CD14-positive monocyte (primary cell): Measurements from ENCODE around the gene CSNK1D. TPM values are rescaled to one million over a fixed set of nuclear protein-coding genes. Genes with fewer than 3 reads are reported as not detected.

Experiments
- DNase-seq, 3 donors: peaks; one replicate each; pipeline ENCODE4 v3.0.0-alpha.2; 2011 to 2022
- H2AFZ ChIP-seq: 2 replicates; pipeline ENCODE4 v1.6.0; 2012; ENCODE audit warnings: mild to moderate bottlenecking, low read depth, low read length, inconsistent platforms; ENCODE audit not compliant: insufficient read depth, poor library complexity, severe bottlenecking
- H3K27ac ChIP-seq, 2 donors: 1 replicate in 1 of 2; 2 replicates in 1 of 2; pipeline ENCODE4 v1.5.1; 2012 to 2013; ENCODE audit warnings: low read length in 2 of 2, control low read depth in 1 of 2, inconsistent platforms in 1 of 2, low read depth in 1 of 2, mild to moderate bottlenecking in 1 of 2
- H3K27me3 ChIP-seq, 2 donors: one replicate each; pipeline versions ENCODE4 v1.6.0 to v1.6.1; 2011 to 2013; ENCODE audit warnings: low read length in 2 of 2; ENCODE audit not compliant: control insufficient read depth in 2 of 2, insufficient read depth in 2 of 2
- H3K36me3 ChIP-seq, 2 donors: replicated peaks in 1 of 2; 1 replicate in 1 of 2; 2 replicates in 1 of 2; pipeline versions ENCODE4 v1.5.1 to v1.6.1; 2012 to 2013; ENCODE audit warnings: low read length in 2 of 2, control low read depth in 1 of 2, inconsistent platforms in 1 of 2, mild to moderate bottlenecking in 1 of 2; ENCODE audit not compliant: insufficient read depth in 2 of 2, control insufficient read depth in 1 of 2
- H3K4me1 ChIP-seq, 2 donors: 1 replicate in 1 of 2; 2 replicates in 1 of 2; pipeline versions ENCODE4 v1.5.1 to v1.6.1; 2012 to 2013; ENCODE audit warnings: low read length in 2 of 2, control low read depth in 1 of 2, inconsistent platforms in 1 of 2, mild to moderate bottlenecking in 1 of 2, moderate library complexity in 1 of 2; ENCODE audit not compliant: insufficient read depth in 2 of 2, control insufficient read depth in 1 of 2
- H3K4me2 ChIP-seq: replicated peaks from 2 replicates; pipeline ENCODE3; 2012; ENCODE audit warnings: low read length, moderate library complexity, mild to moderate bottlenecking; ENCODE audit not compliant: poor library complexity, severe bottlenecking; ENCODE audit errors: extremely low read depth
- H3K4me3 ChIP-seq, 3 experiments: fragments of 200-600 bp in 1 of 3; sonication (generic) in 1 of 3; replicated peaks in 1 of 3; 1 replicate in 2 of 3; 2 replicates in 1 of 3; pipeline ENCODE4 v1.5.1; 2011 to 2013; ENCODE audit warnings: low read length in 3 of 3, mild to moderate bottlenecking in 3 of 3, control low read depth in 2 of 3, low read depth in 2 of 3, inconsistent platforms in 1 of 3, moderate library complexity in 1 of 3
- H3K79me2 ChIP-seq: 2 replicates; pipeline ENCODE4 v1.6.0; 2012; ENCODE audit warnings: mild to moderate bottlenecking, control low read depth, inconsistent platforms, low read length, moderate library complexity; ENCODE audit not compliant: insufficient read depth
- H3K9ac ChIP-seq: 2 replicates; pipeline ENCODE4 v1.6.0; 2017; ENCODE audit warnings: low read length, mild to moderate bottlenecking; ENCODE audit not compliant: insufficient read depth, poor library complexity, severe bottlenecking
- H3K9me3 ChIP-seq, 2 donors: replicated peaks in 1 of 2; 1 replicate in 1 of 2; 2 replicates in 1 of 2; pipeline versions ENCODE4 v1.5.1 to v1.6.1; 2012 to 2013; ENCODE audit warnings: low read length in 2 of 2, control low read depth in 1 of 2; ENCODE audit not compliant: control insufficient read depth in 1 of 2, insufficient read depth in 1 of 2
- H4K20me1 ChIP-seq: 2 replicates; pipeline ENCODE4 v1.6.0; 2012; ENCODE audit warnings: mild to moderate bottlenecking, low read length, control low read depth, moderate library complexity; ENCODE audit not compliant: insufficient read depth
- H3K27ac Mint-ChIP-seq, 7 donors: one replicate each; pipeline ENCODE4 v1.8.0; 2020; ENCODE audit warnings: mild to moderate bottlenecking in 7 of 7, mixed read lengths in 7 of 7, moderate library complexity in 6 of 7, inconsistent platforms in 2 of 7
- H3K27me3 Mint-ChIP-seq, 3 donors: one replicate each; pipeline ENCODE4 v1.8.0; 2021 to 2022; ENCODE audit warnings: low read depth in 3 of 3, mild to moderate bottlenecking in 3 of 3, mixed read lengths in 3 of 3, moderate library complexity in 3 of 3, inconsistent platforms in 1 of 3
- H3K36me3 Mint-ChIP-seq, 2 donors: one replicate each; pipeline ENCODE4 v1.8.0; 2020; ENCODE audit warnings: mixed read lengths in 2 of 2, inconsistent platforms in 1 of 2, mild to moderate bottlenecking in 1 of 2
- H3K4me1 Mint-ChIP-seq: one replicate; pipeline ENCODE4 v1.8.0; 2020; ENCODE audit warnings: mild to moderate bottlenecking, mixed read lengths
- H3K4me3 Mint-ChIP-seq, 2 donors: one replicate each; pipeline ENCODE4 v1.8.0; 2020; ENCODE audit warnings: mild to moderate bottlenecking in 2 of 2, mixed read lengths in 2 of 2, moderate library complexity in 1 of 2
- H3K9me3 Mint-ChIP-seq, 7 donors: one replicate each; pipeline ENCODE4 v1.8.0; 2020 to 2022; ENCODE audit warnings: mixed read lengths in 7 of 7, mild to moderate bottlenecking in 6 of 7, moderate library complexity in 6 of 7, inconsistent platforms in 2 of 7
- CTCF ChIP-seq: fragments of 200-600 bp; IDR thresholded peaks from one replicate; pipeline ENCODE4 v1.8.0; 2022; ENCODE audit warnings: antibody characterized with exemption, mild to moderate bottlenecking
- WGBS: methylation state at CpG from one replicate; pipeline ENCODE4 v1.1.5; 2013; ENCODE audit warnings: missing lambda C conversion rate; ENCODE audit not compliant: insufficient coverage; 5-methylcytosine and 5-hydroxymethylcytosine counted together
- intact Hi-C, 2 donors: fragments of 100-400 bp; cut with micrococcal nuclease; formaldehyde crosslinking; loops; one replicate each; pipeline versions ENCODE4 v1.15.0 to v1.15.1; 2023
- polyA plus RNA-seq, 3 donors: library from polyadenylated mRNA; depleted of rRNA in 1 of 3; unstranded in 2 of 3; stranded (reverse) in 1 of 3; fragments of 300-500 nt in 2 of 3; fragments of >200 nt in 1 of 3; fragmentation: Illumina TruSeq in 2 of 3; gene quantifications; 1 replicate in 2 of 3; 2 replicates in 1 of 3; pipeline ENCODE4 v1.2.3, GENCODE V29; 2012 to 2021

The CSNK1D gene
- polyA plus RNA-seq, 3 donors = 47.0 to 299 (median 60.9) TPM

- peaks cover 21% of the 10 kb centered on the region for H3K4me1 Mint-ChIP-seq
- no peak for DNase-seq
- no peak overlapping the region for H3K4me3 Mint-ChIP-seq
- peaks cover 7 to 21% of the 10 kb centered on the region in 2 donors for H3K36me3 Mint-ChIP-seq
- Histone ChIP-seq H2AFZ (no peak overlapping the region), H3K27me3 (no peaks in the 10 kb centered on the region), H3K36me3 (no peaks in the 10 kb centered on the region), H3K9ac (no peak overlapping the region), H4K20me1 (peaks cover 6% of the 10 kb centered on the region), H3K79me2 (peaks cover 3% of the 10 kb centered on the region), H3K4me1 (peaks cover 16 to 21% of the 10 kb centered on the region in 2 donors), H3K4me3 (no peak overlapping the region), H3K9me3 (no peaks in the 10 kb centered on the region), H3K27ac (no peak overlapping the region), H3K4me2 (no peak overlapping the region)
- TF ChIP-seq CTCF = no peak
- WGBS = 92% methylated on average over 14 of the region's 19 CpGs
- peaks cover 0 to 2% (median 0%) of the 10 kb centered on the region in 7 donors for H3K9me3 Mint-ChIP-seq
- no peak overlapping the region for H3K27ac Mint-ChIP-seq
- intact Hi-C loops = no loop called here
- peaks cover 0 to 4% (median 0%) of the 10 kb centered on the region in 3 donors for H3K27me3 Mint-ChIP-seq
Observed at GRCh38 chr17:82203920-82204319, 69.6 kb downstream of the CSNK1D start.

- no peak for DNase-seq
- intact Hi-C loops = no loop called here
Observed at GRCh38 chr17:82202981-82203380, 70.5 kb downstream of the CSNK1D start.

More at GRCh38 chr17:82202981-82203380, 70.5 kb downstream of the CSNK1D start:
- Histone ChIP-seq H3K79me2 (peaks cover 3% of the 10 kb centered on the region), H4K20me1 (peaks cover 6% of the 10 kb centered on the region), H3K36me3 (peaks cover 0 to 4% of the 10 kb centered on the region in 2 donors), H3K27me3 (no peaks in the 10 kb centered on the region), H3K9me3 (no peaks in the 10 kb centered on the region), H3K27ac (no peak overlapping the region), H2AFZ (no peak overlapping the region), H3K9ac (no peak overlapping the region), H3K4me2 (no peak overlapping the region), H3K4me3 (no peak overlapping the region), H3K4me1 (peaks cover 16 to 21% of the 10 kb centered on the region in 2 donors)
- peaks cover 0 to 4% (median 0%) of the 10 kb centered on the region in 3 donors for H3K27me3 Mint-ChIP-seq
- H3K4me1 Mint-ChIP-seq = peaks cover 21% of the 10 kb centered on the region
- 100% methylated on average over 1 of the region's 10 CpGs for WGBS
- H3K9me3 Mint-ChIP-seq = peaks cover 0 to 2% (median 0%) of the 10 kb centered on the region in 7 donors
- no peak overlapping the region for H3K4me3 Mint-ChIP-seq
- TF ChIP-seq CTCF = no peak
- peaks cover 13 to 28% of the 10 kb centered on the region in 2 donors for H3K36me3 Mint-ChIP-seq
- no peak overlapping the region for H3K27ac Mint-ChIP-seq
